Measurements from ENCODE around the gene ZBTB2.

DNA sequence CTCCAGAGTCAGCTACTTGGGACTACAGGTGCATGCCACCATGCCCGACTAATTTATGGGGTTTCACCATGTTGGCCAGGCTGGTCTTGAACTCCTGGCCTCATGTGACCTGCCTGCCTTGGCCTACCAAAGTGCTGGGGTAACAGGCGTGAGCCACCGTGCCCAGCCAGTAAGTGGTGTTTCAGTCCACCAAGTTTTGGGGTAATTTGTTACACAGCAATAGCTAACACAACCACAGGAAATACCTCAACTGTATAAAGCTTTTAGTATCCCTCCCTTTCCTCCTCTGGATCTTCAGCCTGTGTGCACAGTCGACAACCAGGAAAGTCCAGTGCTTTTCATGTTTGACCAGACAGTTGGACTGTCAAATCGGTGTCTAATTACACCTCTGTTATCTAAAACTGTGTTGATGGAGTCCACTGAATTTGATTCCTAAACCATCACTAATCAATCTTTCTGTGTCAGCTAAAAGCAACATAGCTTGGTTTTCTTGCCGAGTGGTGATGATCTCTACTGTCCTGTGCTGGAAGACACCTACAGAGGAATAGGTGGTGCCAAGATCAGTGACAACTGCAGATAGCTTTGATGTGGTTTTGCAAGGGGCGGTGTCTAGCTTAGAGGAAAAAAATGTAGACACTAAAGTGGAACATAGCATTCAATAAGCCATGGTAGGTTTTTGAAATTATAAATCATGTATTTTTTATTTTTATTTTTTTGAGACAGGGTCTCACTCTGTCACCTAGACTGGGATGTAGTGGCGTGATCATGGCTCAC, 22.2 kb upstream of the ZBTB2 start:
- TF ChIP-seq, protein P1, sequence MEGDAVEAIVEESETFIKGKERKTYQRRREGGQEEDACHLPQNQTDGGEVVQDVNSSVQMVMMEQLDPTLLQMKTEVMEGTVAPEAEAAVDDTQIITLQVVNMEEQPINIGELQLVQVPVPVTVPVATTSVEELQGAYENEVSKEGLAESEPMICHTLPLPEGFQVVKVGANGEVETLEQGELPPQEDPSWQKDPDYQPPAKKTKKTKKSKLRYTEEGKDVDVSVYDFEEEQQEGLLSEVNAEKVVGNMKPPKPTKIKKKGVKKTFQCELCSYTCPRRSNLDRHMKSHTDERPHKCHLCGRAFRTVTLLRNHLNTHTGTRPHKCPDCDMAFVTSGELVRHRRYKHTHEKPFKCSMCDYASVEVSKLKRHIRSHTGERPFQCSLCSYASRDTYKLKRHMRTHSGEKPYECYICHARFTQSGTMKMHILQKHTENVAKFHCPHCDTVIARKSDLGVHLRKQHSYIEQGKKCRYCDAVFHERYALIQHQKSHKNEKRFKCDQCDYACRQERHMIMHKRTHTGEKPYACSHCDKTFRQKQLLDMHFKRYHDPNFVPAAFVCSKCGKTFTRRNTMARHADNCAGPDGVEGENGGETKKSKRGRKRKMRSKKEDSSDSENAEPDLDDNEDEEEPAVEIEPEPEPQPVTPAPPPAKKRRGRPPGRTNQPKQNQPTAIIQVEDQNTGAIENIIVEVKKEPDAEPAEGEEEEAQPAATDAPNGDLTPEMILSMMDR (IDR thresholded peaks at IDR 0.05): no peak
- no peak for TF ChIP-seq ZFX (IDR thresholded peaks at IDR 0.05; ENCODE audit: borderline replicate concordance)
